Measurements from ENCODE around the gene MBTPS1.
A peak's percentile ranks its signal among the peaks of the same experiment; 100 is the strongest.

The MBTPS1 gene

DNA sequence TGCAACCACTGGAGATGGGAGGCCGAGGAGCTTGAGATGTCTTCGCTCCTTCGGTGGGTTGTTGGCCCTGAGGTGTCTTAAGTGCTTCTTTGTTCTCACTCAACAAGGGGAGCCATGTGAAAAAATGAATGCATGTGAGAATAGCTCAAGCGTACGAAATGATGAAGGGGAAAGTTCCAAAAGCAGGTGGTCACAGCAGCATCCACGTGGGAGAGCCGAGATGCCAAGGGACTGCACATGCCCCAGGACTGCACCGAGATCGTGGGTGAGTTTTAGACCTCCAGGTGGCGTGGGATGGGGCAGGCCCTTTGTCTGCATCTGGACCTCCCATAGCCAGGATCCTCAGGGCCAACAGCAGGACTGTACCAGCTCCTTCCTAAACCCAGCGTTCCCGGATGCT, 82.2 kb downstream of the MBTPS1 start:
- DNase-seq, result no peak

- no peak for DNase-seq
Measured at GRCh38 chr16:84033251-84034195, 83.2 kb downstream of the MBTPS1 start.

DNA sequence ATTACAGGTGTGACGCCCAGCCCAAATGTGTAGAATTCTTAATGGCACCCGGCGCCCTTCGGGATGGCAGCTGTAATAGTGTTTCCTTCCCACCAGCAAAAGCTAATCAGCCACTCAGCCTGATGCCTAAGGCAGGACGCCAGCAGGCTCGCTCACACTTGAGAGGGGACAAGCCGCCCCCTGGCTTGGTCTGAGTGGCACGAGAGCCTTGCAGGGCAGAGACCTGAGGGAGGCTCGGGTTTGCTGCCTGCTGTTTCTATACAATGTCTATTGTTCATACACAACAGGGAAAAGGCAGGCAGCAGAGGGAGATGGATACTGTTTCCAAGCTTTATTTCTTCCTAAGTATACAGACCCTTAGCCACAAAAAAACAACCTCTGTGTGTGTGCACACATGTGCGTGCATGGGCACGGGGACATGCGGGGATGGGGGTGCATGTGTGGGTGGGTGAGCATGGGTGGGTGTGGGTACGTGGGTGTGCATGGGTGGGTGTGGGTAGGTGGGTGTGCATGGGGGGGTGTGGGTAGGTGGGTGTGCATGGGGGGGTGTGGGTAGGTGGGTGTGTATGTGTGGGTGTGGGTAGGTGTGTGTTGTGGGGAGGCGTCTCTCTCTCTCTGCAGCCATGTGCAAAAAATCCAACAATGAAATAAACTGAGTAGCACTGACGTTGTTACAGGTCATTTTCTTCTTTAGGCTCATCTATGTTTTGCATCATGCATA, 84.1 kb downstream of the MBTPS1 start:
- DNase-seq, result no peak

DNA sequence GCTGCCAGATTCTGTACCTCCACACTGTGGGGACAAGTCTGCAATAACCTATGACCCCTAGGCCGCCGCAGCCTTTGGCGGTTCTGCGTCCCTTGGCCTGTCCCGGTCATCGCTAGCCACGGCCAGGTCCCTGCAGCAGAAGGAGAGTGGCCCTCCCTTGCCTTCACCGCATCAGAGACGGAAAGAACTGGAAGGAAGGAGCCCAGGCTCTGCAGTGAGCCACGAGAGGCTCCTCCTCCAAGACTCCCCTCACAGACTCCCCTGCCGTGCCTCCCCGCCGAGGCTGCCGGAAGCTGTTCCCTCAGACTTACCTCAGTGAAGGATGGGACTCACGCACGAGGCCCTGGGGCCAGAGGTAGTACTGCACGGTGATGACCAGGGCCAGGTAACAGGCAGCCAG, 85.2 kb downstream of the MBTPS1 start:
- no peak for DNase-seq

DNA sequence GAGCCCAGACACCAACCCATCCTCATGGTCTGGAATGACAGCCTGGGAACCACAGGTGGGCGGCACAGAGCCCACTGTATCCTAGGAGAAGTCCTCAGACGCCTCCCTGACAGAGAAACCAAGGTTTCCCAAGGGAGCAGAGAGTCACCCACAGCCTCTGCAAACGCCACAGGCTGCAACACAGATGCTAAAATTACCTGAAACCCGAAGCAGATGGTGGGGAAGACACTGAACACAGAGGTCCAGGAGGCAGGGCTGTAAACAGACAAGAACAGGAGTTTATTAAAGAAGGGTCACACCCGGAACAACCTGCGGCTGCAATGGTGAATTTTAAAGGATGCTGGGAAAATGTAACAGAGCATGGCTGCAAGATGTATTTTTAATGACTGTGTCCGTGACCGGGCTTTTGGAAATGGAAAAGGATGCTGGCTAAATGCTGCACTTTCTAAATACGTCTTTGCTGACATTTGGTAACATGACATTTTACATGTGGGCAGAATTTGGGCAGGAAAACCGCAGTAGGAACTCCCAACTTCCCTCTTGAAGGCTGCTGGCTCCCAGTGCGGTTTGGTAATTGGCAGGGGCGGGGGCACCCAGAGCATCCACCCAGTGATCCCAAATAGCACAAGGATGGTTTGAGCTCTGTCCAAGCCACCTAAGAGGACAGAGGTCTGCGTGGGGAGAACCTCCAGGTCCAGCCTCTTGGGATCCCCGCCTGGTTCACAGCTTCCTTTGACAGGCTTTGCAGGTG, 87.3 kb downstream of the MBTPS1 start:
- DNase-seq, result no peak

DNA sequence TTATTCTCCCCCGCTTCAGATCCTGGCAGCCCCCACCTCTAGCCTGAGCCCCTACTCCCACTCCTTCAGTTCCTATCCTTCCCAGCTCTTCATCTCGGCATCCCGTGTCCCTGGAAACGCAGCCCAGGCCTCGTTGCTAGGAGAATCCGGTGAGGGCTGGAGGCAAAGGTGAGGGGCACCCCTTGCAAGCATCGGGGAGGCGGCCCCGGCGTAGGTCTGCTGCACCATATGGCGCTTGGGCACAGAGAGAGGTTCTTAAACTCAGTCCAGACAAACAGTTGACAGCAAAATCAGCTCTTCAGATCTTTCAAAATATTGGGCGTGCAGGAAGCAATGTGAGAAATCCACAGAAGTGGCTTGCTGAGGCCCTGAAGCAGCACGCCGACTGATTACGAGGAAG, 89.1 kb downstream of the MBTPS1 start:
- no peak for DNase-seq

- DNase-seq, result no peak
Measured at GRCh38 chr16:84026606-84027005, 90.1 kb downstream of the MBTPS1 start.

GRCh38 chr16:84024854-84025253, 91.9 kb downstream of the MBTPS1 start:
- DNase-seq, result no peak

DNA sequence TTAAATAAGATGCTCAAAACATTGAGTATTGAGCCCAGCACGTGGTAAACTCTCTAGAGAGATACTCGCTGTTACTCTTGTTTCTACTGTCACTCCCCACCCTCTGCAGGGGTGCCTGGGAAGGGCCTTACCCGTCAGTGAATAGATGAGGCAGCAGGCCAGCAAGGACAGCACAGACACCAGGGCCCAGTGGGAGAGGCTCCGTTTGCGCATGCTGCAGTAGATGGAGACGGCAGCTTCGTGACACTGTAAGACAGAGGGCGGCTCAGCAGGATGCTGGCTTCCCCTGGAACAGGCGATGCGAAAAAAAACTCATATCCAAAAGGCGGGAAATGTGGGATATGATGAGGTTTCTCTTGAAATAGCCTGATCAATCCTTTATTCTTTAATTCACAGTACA, 94.1 kb downstream of the MBTPS1 start:
- DNase-seq, result no peak

GRCh38 chr16:84021488-84021887, 95.3 kb downstream of the MBTPS1 start:
- DNase-seq, result no peak

GRCh38 chr16:84020353-84020752, 96.4 kb downstream of the MBTPS1 start:
- no peak for DNase-seq

DNA sequence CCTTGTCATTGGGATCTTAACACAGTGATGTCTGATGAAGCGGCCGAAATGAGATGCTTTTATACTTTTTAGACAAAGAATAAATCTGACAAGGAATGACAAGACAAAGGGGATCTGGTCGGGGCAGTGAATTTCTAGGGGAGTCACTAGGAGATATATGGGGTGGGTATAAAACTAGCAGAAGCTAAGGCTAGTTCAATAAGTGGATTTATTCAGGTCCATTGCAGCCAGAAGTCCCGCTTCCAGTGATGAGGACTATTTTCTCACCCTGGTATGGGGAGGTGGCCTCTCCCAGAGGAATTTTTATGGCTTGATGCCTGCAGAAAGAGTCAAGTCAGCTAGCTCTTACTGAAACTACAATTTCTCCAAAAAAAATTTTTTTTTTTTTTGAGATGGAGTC, 98.0 kb downstream of the MBTPS1 start:
- no peak for DNase-seq

DNA sequence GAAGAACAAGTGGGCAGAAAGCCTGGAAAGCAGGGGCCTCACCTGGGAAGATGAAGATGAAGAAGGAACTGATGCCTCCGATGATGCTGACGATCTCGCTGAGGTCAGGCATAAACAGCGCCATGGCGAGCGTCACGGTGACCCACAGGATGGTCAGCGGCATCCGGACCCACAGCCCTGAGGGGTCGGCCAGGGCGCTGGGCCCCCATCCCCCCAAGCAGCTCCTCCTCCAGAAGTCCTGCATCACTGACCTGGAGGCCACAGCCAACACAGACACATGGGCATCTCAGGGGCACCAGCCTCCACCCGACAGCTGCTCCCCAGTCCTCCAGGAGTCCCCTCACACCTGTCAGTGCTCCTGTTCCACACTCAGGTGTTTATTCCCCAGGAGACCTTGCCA, 100.3 kb downstream of the MBTPS1 start:
- DNase-seq, result no peak

GRCh38 chr16:84015399-84015798, 101.3 kb downstream of the MBTPS1 start:
- DNase-seq, result no peak

GRCh38 chr16:84014570-84015327, 102.0 kb downstream of the MBTPS1 start:
- DNase-seq, result no peak

GRCh38 chr16:84013787-84014569, 102.8 kb downstream of the MBTPS1 start:
- peak; percentile 51 for DNase-seq

DNA sequence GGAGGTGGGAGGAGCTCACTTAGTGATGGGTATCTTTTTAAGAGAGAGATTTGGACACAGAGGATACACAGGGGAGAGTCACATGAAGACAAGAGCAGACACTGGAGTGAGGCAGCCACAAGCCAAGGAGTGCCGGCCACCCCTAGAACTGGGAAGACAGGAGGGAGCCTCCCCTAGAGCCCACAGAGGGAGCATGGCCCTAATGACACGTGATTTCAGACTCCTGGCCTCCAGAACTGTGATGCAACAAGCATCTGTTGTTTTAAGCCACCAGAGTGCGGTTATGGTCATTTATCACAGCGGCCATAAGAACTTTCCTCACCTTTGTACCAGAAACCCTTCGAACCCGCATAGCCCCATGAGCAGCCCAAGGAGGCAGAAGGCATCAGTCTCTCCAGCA, 107.5 kb downstream of the MBTPS1 start:
- no peak for DNase-seq

- DNase-seq, result no peak
Measured at GRCh38 chr16:84007965-84008364, 108.8 kb downstream of the MBTPS1 start.

GRCh38 chr16:84007520-84007919, 109.2 kb downstream of the MBTPS1 start:
- DNase-seq, result no peak

GRCh38 chr16:84005391-84005790, 111.4 kb downstream of the MBTPS1 start:
- no peak for DNase-seq

- DNase-seq, result no peak
Measured at GRCh38 chr16:84004442-84004841, 112.3 kb downstream of the MBTPS1 start.
